ENCODE results near the gene PTGS2. TPM values are rescaled to one million over a fixed set of nuclear protein-coding genes. Genes with fewer than 3 reads are reported as not detected.

PTGS2 gene
- total RNA-seq, 4 donors from 2014 or later: 5.9 to 28.3 (median 8.3) TPM

- H3K4me3 ChIP-seq: no peak overlapping the region
- H3K27ac ChIP-seq: no peak overlapping the region
- no peaks in the 10 kb centered on the region for H3K4me1 ChIP-seq
- WGBS, 2 donors (ENCODE audit: low coverage in 1 of 2): 75 to 80% methylated on average over 2 of the region's 2 CpGs
- no peaks in the 10 kb centered on the region for H3K27me3 ChIP-seq
- no peak for TF ChIP-seq EP300 (IDR thresholded peaks at IDR 0.05; ENCODE audit: low read depth)
- no peak for TF ChIP-seq CTCF (IDR thresholded peaks at IDR 0.05)
- TF ChIP-seq POLR2A (IDR thresholded peaks at IDR 0.05): no peak
- no peak for TF ChIP-seq POLR2AphosphoS5 (IDR thresholded peaks at IDR 0.05)
- no peaks in the 10 kb centered on the region for H3K36me3 ChIP-seq
- in situ Hi-C loops (cut with MboI; ENCODE audit: low pct_ligation_motif_present in 1 of 4, low pct_unique_long_range_greater_than_20kb in 1 of 4, low sequenced_read_pairs in 3 of 4) (no loop called here), intact Hi-C loops (cut with DNase I; ENCODE audit: low total_unique reads) (no loop called here)
- no peaks in the 10 kb centered on the region for H3K9me3 ChIP-seq
- DNase-seq: no peak
Observed at GRCh38 chr1:186634511-186634910, 45.7 kb downstream of the PTGS2 start.

- in situ Hi-C loops (cut with MboI; ENCODE audit: low pct_ligation_motif_present in 1 of 4, low pct_unique_long_range_greater_than_20kb in 1 of 4, low sequenced_read_pairs in 3 of 4): no loop called here
- no peak overlapping the region for H3K4me3 ChIP-seq
- H3K27ac ChIP-seq: no peak overlapping the region
- no peaks in the 10 kb centered on the region for H3K4me1 ChIP-seq
- WGBS, 2 donors (ENCODE audit: low coverage in 1 of 2): 87% methylated on average over 1 of the region's 1 CpG; no CpG with 5 or more reads in 1 of the 2 donors
- no peak for DNase-seq
- intact Hi-C loops (cut with DNase I; ENCODE audit: low total_unique reads): no loop called here
- no peaks in the 10 kb centered on the region for H3K36me3 ChIP-seq
- no peaks in the 10 kb centered on the region for H3K9me3 ChIP-seq
- TF ChIP-seq POLR2A (IDR thresholded peaks at IDR 0.05) (no peak), EP300 (IDR thresholded peaks at IDR 0.05; ENCODE audit: low read depth) (no peak), POLR2AphosphoS5 (IDR thresholded peaks at IDR 0.05) (no peak), CTCF (IDR thresholded peaks at IDR 0.05) (no peak)
- no peaks in the 10 kb centered on the region for H3K27me3 ChIP-seq
Observed at GRCh38 chr1:186633116-186633515, 47.1 kb downstream of the PTGS2 start.

- Histone ChIP-seq H3K4me1 (peaks cover 0 to 8% (median 0%) of the 10 kb centered on the region in 4 donors), H3K4me3 (no peak overlapping the region), H3K9me3 (no peaks in the 10 kb centered on the region), H3K27me3 (no peaks in the 10 kb centered on the region), H3K27ac (peak overlapping the region in 1 of 4 donors; percentile 2), H3K36me3 (no peaks in the 10 kb centered on the region)
- WGBS, 2 donors (ENCODE audit: low coverage in 1 of 2): 82 to 86% methylated on average over 1 of the region's 1 CpG
- in situ Hi-C loops (cut with MboI; ENCODE audit: low pct_ligation_motif_present in 1 of 4, low pct_unique_long_range_greater_than_20kb in 1 of 4, low sequenced_read_pairs in 3 of 4): no loop called here
- intact Hi-C loops (cut with DNase I; ENCODE audit: low total_unique reads): no loop called here
- DNase-seq: no peak
- no peak for TF ChIP-seq CTCF (IDR thresholded peaks at IDR 0.05)
- no peak for TF ChIP-seq POLR2A (IDR thresholded peaks at IDR 0.05)
- TF ChIP-seq EP300 (IDR thresholded peaks at IDR 0.05; ENCODE audit: low read depth): no peak
- no peak for TF ChIP-seq POLR2AphosphoS5 (IDR thresholded peaks at IDR 0.05)
Observed at GRCh38 chr1:186629341-186629740, 50.9 kb downstream of the PTGS2 start.

- no peaks in the 10 kb centered on the region for H3K9me3 ChIP-seq
- no peak for DNase-seq
- in situ Hi-C loops (cut with MboI; ENCODE audit: low pct_ligation_motif_present in 1 of 4, low pct_unique_long_range_greater_than_20kb in 1 of 4, low sequenced_read_pairs in 3 of 4): no loop called here
- peak overlapping the region in 1 of 4 donors; percentile 2 for H3K27ac ChIP-seq
- intact Hi-C loops (cut with DNase I; ENCODE audit: low total_unique reads): no loop called here
- H3K4me3 ChIP-seq: no peak overlapping the region
- H3K27me3 ChIP-seq: no peaks in the 10 kb centered on the region
- peaks cover 0 to 8% (median 0%) of the 10 kb centered on the region in 4 donors for H3K4me1 ChIP-seq
- H3K36me3 ChIP-seq: no peaks in the 10 kb centered on the region
- TF ChIP-seq POLR2A (IDR thresholded peaks at IDR 0.05): no peak
Observed at GRCh38 chr1:186628910-186629309, 51.3 kb downstream of the PTGS2 start.

GRCh38 chr1:186627019-186627418 is 53.2 kb downstream of the PTGS2 start:
- H3K4me3 ChIP-seq: no peak overlapping the region
- no peaks in the 10 kb centered on the region for H3K36me3 ChIP-seq
- H3K27ac ChIP-seq: peak overlapping the region; percentile 41 to 59 (median 52)
- intact Hi-C loops (cut with DNase I; ENCODE audit: low total_unique reads) (no loop called here), in situ Hi-C loops (cut with MboI; ENCODE audit: low pct_ligation_motif_present in 1 of 4, low pct_unique_long_range_greater_than_20kb in 1 of 4, low sequenced_read_pairs in 3 of 4) (no loop called here)
- no peaks in the 10 kb centered on the region for H3K27me3 ChIP-seq
- peaks cover 0 to 8% (median 0%) of the 10 kb centered on the region in 4 donors for H3K4me1 ChIP-seq
- H3K9me3 ChIP-seq: no peaks in the 10 kb centered on the region
- no peak for TF ChIP-seq CTCF (IDR thresholded peaks at IDR 0.05)
- peak in 2 of 3 donors; percentile 14 to 45 for TF ChIP-seq POLR2AphosphoS5 (IDR thresholded peaks at IDR 0.05)
- 11 to 14% methylated on average over 2 of the region's 2 CpGs for WGBS, 2 donors (ENCODE audit: low coverage in 1 of 2)
- DNase-seq: no peak

All from transverse colon (tissue), 4 donors.